SU-DHL-6 (cell line): Measurements from ENCODE around the gene DGKA.
"Not testable (repeated sequence)": the region's sequence is repeated elsewhere in the genome, so short reads cannot be mapped to it uniquely, and the experiment has no call there.

Source experiments
- H2AFZ ChIP-seq: fragments of 200-600 bp; sonication (generic); 2 replicates; pipeline ENCODE4 v1.6.1; 2014; ENCODE audit warnings: low read depth, mild to moderate bottlenecking, moderate library complexity, mixed read lengths, antibody characterized with exemption, low read length; ENCODE audit not compliant: severe bottlenecking
- H3F3A ChIP-seq: fragments of 200-600 bp; shearing (Covaris generic); 2 replicates; pipeline ENCODE4 v1.6.0; 2016; ENCODE audit warnings: antibody characterized with exemption, mild to moderate bottlenecking; ENCODE audit not compliant: insufficient read depth
- H3K27ac ChIP-seq: fragments of 200-600 bp; sonication (generic); 2 replicates; pipeline ENCODE4 v1.5.1; 2016; ENCODE audit warnings: low read depth, mild to moderate bottlenecking, low read length, moderate library complexity, mixed read lengths
- H3K27me3 ChIP-seq: fragments of 200-600 bp; sonication (generic), shearing (Covaris generic); 2 replicates; pipeline ENCODE4 v1.6.0; 2014; ENCODE audit warnings: mild to moderate bottlenecking, low read length
- H3K36me3 ChIP-seq: fragments of 200-600 bp; sonication (generic); 2 replicates; pipeline ENCODE4 v1.6.1; 2014; ENCODE audit warnings: mild to moderate bottlenecking, low read length, mixed read lengths
- H3K4me2 ChIP-seq: fragments of 300-600, 200-600 bp; shearing (Covaris generic), sonication (generic); 2 replicates; pipeline ENCODE4 v1.6.0; 2014; ENCODE audit warnings: low read length, low read depth, mild to moderate bottlenecking; ENCODE audit not compliant: poor library complexity, severe bottlenecking
- H3K4me3 ChIP-seq: fragments of 200-600 bp; sonication (generic); 2 replicates; pipeline ENCODE4 v1.5.1; 2014; ENCODE audit warnings: antibody characterized with exemption, low read length, mild to moderate bottlenecking, mixed read lengths; ENCODE audit not compliant: insufficient read depth, poor library complexity, severe bottlenecking
- H3K79me2 ChIP-seq: fragments of 200-600 bp; sonication (generic); 2 replicates; pipeline ENCODE4 v1.6.1; 2014; ENCODE audit warnings: mild to moderate bottlenecking, low read length, moderate library complexity; ENCODE audit not compliant: insufficient read depth
- H3K9ac ChIP-seq: fragments of 200-600 bp; sonication (generic); 2 replicates; pipeline ENCODE4 v1.7.0; 2014; ENCODE audit warnings: mild to moderate bottlenecking, low read length
- H3K9me2 ChIP-seq: fragments of 200-600 bp; sonication (generic); replicated peaks from 2 replicates; pipeline ENCODE4 v1.6.1; 2014; ENCODE audit warnings: low read length; ENCODE audit not compliant: insufficient read depth
- H3K9me3 ChIP-seq: fragments of 200-600 bp; sonication (generic); 2 replicates; pipeline ENCODE4 v1.6.1; 2014; ENCODE audit warnings: low read length, mixed read lengths; ENCODE audit not compliant: insufficient read depth
- H4K20me1 ChIP-seq: fragments of 200-600 bp; sonication (generic); 2 replicates; pipeline ENCODE4 v1.6.1; 2014; ENCODE audit warnings: low read depth, mild to moderate bottlenecking, antibody characterized with exemption, low read length, moderate library complexity, mixed read lengths
- CTCF ChIP-seq: fragments of 200-600 bp; sonication (generic); IDR thresholded peaks from one replicate; pipeline ENCODE4 v1.5.1; 2017; ENCODE audit warnings: antibody characterized with exemption, mild to moderate bottlenecking, low read length, moderate library complexity; ENCODE audit not compliant: insufficient read depth, poor library complexity, severe bottlenecking
- EZH2phosphoT487 ChIP-seq: fragments of 200-600 bp; sonication (generic), shearing (Covaris generic); conservative IDR thresholded peaks from 2 replicates; pipeline ENCODE4 v1.6.1; 2018; ENCODE audit warnings: mild to moderate bottlenecking, antibody characterized with exemption, low read length, moderate library complexity, mixed read lengths

The DGKA gene

GRCh38 chr12:55912908-55913307, 18.1 kb upstream of the DGKA start:
- Histone ChIP-seq H3K4me2 (no peak overlapping the region), H4K20me1 (no peaks in the 10 kb centered on the region), H3K27me3 (no peaks in the 10 kb centered on the region), H3K9ac (no peak overlapping the region), H3K4me3 (no peak overlapping the region), H3F3A (no peaks in the 10 kb centered on the region), H3K9me2 (no peaks in the 10 kb centered on the region), H3K27ac (no peak overlapping the region), H2AFZ (no peak overlapping the region), H3K79me2 (peaks cover 76% of the 10 kb centered on the region), H3K36me3 (peaks cover 4% of the 10 kb centered on the region; the same call in 1 of the 2 replicates), H3K9me3 (no peaks in the 10 kb centered on the region)
- TF ChIP-seq CTCF: no peak
- TF ChIP-seq EZH2phosphoT487: no peak

GRCh38 chr12:55915482-55915859, 15.5 kb upstream of the DGKA start:
- no peak overlapping the region for H3K4me2 ChIP-seq

GRCh38 chr12:55919032-55919431, 11.9 kb upstream of the DGKA start:
- not testable (repeated sequence) for H2AFZ ChIP-seq, H3K9me3 ChIP-seq, H3K27ac ChIP-seq, H3K27me3 ChIP-seq, H3K9ac ChIP-seq, H3K9me2 ChIP-seq, H4K20me1 ChIP-seq, H3F3A ChIP-seq, H3K4me3 ChIP-seq, H3K4me2 ChIP-seq
- H3K36me3 ChIP-seq: peaks cover 11% of the 10 kb centered on the region; the same call in 1 of the 2 replicates
- H3K79me2 ChIP-seq: peaks cover 96% of the 10 kb centered on the region

More at GRCh38 chr12:55915482-55915859, 15.5 kb upstream of the DGKA start:
- H3K4me3 ChIP-seq: no peak overlapping the region
- H3K27ac ChIP-seq: no peak overlapping the region
- no peaks in the 10 kb centered on the region for H3K9me3 ChIP-seq
- no peaks in the 10 kb centered on the region; the same call in 1 of the 2 replicates for H3F3A ChIP-seq
- peaks cover 4% of the 10 kb centered on the region; the same call in 1 of the 2 replicates for H3K36me3 ChIP-seq
- no peak overlapping the region for H3K9ac ChIP-seq
- no peaks in the 10 kb centered on the region for H3K27me3 ChIP-seq
- TF ChIP-seq CTCF (no peak), EZH2phosphoT487 (no peak)
- no peaks in the 10 kb centered on the region for H4K20me1 ChIP-seq
- no peak overlapping the region for H2AFZ ChIP-seq
- peaks cover 95% of the 10 kb centered on the region for H3K79me2 ChIP-seq
- H3K9me2 ChIP-seq: no peaks in the 10 kb centered on the region

- Histone ChIP-seq H3F3A (peaks cover 18% of the 10 kb centered on the region), H3K4me2 (no peak overlapping the region), H3K4me3 (no peak overlapping the region), H3K9me2 (no peaks in the 10 kb centered on the region), H2AFZ (no peak overlapping the region), H3K27ac (no peak overlapping the region), H3K36me3 (peaks cover 9% of the 10 kb centered on the region; the same call in 1 of the 2 replicates), H3K9ac (no peak overlapping the region), H4K20me1 (peaks cover 6% of the 10 kb centered on the region; the same call in 1 of the 2 replicates), H3K27me3 (no peaks in the 10 kb centered on the region), H3K9me3 (no peaks in the 10 kb centered on the region), H3K79me2 (peaks cover 96% of the 10 kb centered on the region)
- TF ChIP-seq EZH2phosphoT487: no peak
- TF ChIP-seq CTCF: no peak
Measured at GRCh38 chr12:55922126-55922525, 8.8 kb upstream of the DGKA start.

- H3K9ac ChIP-seq, H3K27me3 ChIP-seq, H3K4me2 ChIP-seq, H3K9me3 ChIP-seq, H4K20me1 ChIP-seq, H3K4me3 ChIP-seq, H3K9me2 ChIP-seq, H3K27ac ChIP-seq, H2AFZ ChIP-seq, H3K36me3 ChIP-seq: not testable (repeated sequence)
- H3F3A ChIP-seq: peaks cover 34% of the 10 kb centered on the region
- peaks cover 85% of the 10 kb centered on the region for H3K79me2 ChIP-seq
Measured at GRCh38 chr12:55923648-55924047, 7.3 kb upstream of the DGKA start.
